Trophoblast cell (in vitro differentiated cells and primary cell): ENCODE data around the gene BCL2L12.

Source experiments
- DNase-seq, 2 donors: peaks; one replicate each; pipeline ENCODE4 v3.0.0-alpha.2; 2016
- H2AFZ ChIP-seq: 2 replicates; pipeline ENCODE4 v1.6.1; 2013; ENCODE audit warnings: low read length, moderate library complexity, mild to moderate bottlenecking; ENCODE audit not compliant: insufficient read depth, poor library complexity
- H2AK5ac ChIP-seq: 2 replicates; pipeline ENCODE4 v1.6.1; 2013; ENCODE audit warnings: mild to moderate bottlenecking, low read length
- H2BK120ac ChIP-seq: 2 replicates; pipeline ENCODE4 v1.6.1; 2013; ENCODE audit warnings: low read length, mild to moderate bottlenecking, moderate library complexity; ENCODE audit not compliant: insufficient read depth, poor library complexity
- H2BK12ac ChIP-seq: 2 replicates; pipeline ENCODE4 v1.6.1; 2013; ENCODE audit warnings: mild to moderate bottlenecking, low read length, moderate library complexity
- H2BK5ac ChIP-seq: 2 replicates; pipeline ENCODE4 v1.6.1; 2013; ENCODE audit warnings: low read length, low read depth, moderate library complexity, mild to moderate bottlenecking; ENCODE audit not compliant: poor library complexity
- H3K14ac ChIP-seq: 2 replicates; pipeline ENCODE4 v1.6.1; 2013; ENCODE audit warnings: mild to moderate bottlenecking, low read length
- H3K18ac ChIP-seq: 2 replicates; pipeline ENCODE4 v1.6.1; 2013; ENCODE audit warnings: mild to moderate bottlenecking, low read length
- H3K23ac ChIP-seq: 2 replicates; pipeline ENCODE4 v1.6.1; 2013; ENCODE audit warnings: low read length
- H3K27ac ChIP-seq: 2 replicates; pipeline ENCODE4 v1.5.1; 2013; ENCODE audit warnings: low read depth, mild to moderate bottlenecking, inconsistent platforms, low read length, moderate library complexity
- H3K27me3 ChIP-seq: 2 replicates; pipeline ENCODE4 v1.6.1; 2013; ENCODE audit warnings: inconsistent platforms, mild to moderate bottlenecking, low read length, moderate library complexity; ENCODE audit not compliant: insufficient read depth
- H3K36me3 ChIP-seq, 2 experiments: 1 replicate in 1 of 2; 2 replicates in 1 of 2; pipeline ENCODE4 v1.6.1; 2013; ENCODE audit warnings: low read length in 2 of 2, mild to moderate bottlenecking in 2 of 2, moderate library complexity in 1 of 2; ENCODE audit not compliant: insufficient read depth in 2 of 2, control insufficient read depth in 1 of 2
- H3K4ac ChIP-seq: 2 replicates; pipeline ENCODE4 v1.6.1; 2013; ENCODE audit warnings: low read depth, mild to moderate bottlenecking, low read length, moderate library complexity
- H3K4me1 ChIP-seq, 2 experiments: 1 replicate in 1 of 2; 2 replicates in 1 of 2; pipeline ENCODE4 v1.6.1; 2013; ENCODE audit warnings: low read length in 2 of 2, mild to moderate bottlenecking in 2 of 2, moderate library complexity in 1 of 2; ENCODE audit not compliant: insufficient read depth in 2 of 2, control insufficient read depth in 1 of 2
- H3K4me2 ChIP-seq: 2 replicates; pipeline ENCODE4 v1.6.1; 2013; ENCODE audit warnings: inconsistent platforms, mild to moderate bottlenecking, low read length, moderate library complexity
- H3K4me3 ChIP-seq: 2 replicates; pipeline ENCODE4 v1.5.1; 2013; ENCODE audit warnings: mild to moderate bottlenecking, low read depth, low read length, inconsistent platforms
- H3K79me1 ChIP-seq: one replicate; pipeline ENCODE4 v1.6.1; 2013; ENCODE audit warnings: low read length
- H3K79me2 ChIP-seq: 2 replicates; pipeline ENCODE4 v1.6.1; 2013; ENCODE audit warnings: low read length, mild to moderate bottlenecking; ENCODE audit not compliant: control insufficient read depth, insufficient read depth, poor library complexity
- H3K9ac ChIP-seq: 2 replicates; pipeline ENCODE4 v1.6.1; 2013; ENCODE audit warnings: mild to moderate bottlenecking, low read length
- H3K9me3 ChIP-seq: 2 replicates; pipeline ENCODE4 v1.6.1; 2013; ENCODE audit warnings: low read depth, mild to moderate bottlenecking, control low read depth, inconsistent platforms, low read length; ENCODE audit not compliant: insufficient read depth
- H4K12ac ChIP-seq: 2 replicates; pipeline ENCODE4 v1.6.1; 2013; ENCODE audit warnings: low read depth, mild to moderate bottlenecking, low read length, moderate library complexity
- H4K8ac ChIP-seq: 2 replicates; pipeline ENCODE4 v1.6.1; 2013; ENCODE audit warnings: low read depth, mild to moderate bottlenecking, low read length, moderate library complexity
- H4K91ac ChIP-seq: one replicate; pipeline ENCODE4 v1.6.1; 2013; ENCODE audit warnings: low read depth, mild to moderate bottlenecking, low read length, moderate library complexity
- WGBS: extraction: QIAGEN DNeasy Blood & Tissue Kit; methylation state at CpG from one replicate; pipeline ENCODE4 v1.1.7; 2013; ENCODE audit warnings: missing lambda C conversion rate; ENCODE audit not compliant: insufficient read length, insufficient coverage; ENCODE audit errors: extremely low coverage; 5-methylcytosine and 5-hydroxymethylcytosine counted together

The BCL2L12 gene

GRCh38 chr19:49655570-49656455 is 9.9 kb upstream of the BCL2L12 start:
- H2AFZ ChIP-seq = no peak overlapping the region
- no CpG with 5 or more reads among the region's 23 CpGs for WGBS

DNA sequence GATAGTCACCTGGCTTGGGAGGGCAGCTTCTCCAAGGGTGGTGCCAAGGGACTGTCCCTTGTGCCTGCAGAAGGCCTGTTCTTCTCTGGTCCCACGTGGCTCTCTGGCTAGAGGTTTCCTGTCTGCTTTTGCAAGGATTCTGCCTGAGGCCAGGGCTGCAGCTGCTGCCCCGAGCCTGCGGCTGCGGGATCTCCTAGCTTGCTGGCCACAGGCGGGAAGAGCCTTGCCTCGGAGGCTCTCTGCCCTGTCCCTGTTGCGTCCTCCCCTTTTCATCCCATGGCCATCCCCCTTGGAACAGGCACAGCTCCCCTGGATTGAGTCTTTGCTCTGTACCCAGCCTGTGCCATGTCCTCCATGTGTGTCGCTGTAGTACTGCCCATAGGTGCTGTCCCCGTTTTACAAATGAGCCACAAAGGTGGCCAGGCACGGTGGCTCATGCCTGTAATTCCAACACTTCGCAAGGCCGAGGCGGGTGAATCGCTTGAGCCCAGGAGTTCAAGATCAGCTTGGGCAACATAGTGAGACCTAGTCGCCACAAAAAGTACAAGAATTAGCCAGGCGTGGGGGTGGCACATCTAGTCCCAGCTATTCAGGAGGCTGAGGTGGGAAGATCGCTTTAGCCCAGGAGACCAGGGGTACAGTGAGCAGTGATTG is 9.2 kb upstream of the BCL2L12 start:
- Histone ChIP-seq H3K27me3 (no peaks in the 10 kb centered on the region), H2BK120ac (no peak overlapping the region), H3K18ac (no peak overlapping the region), H2AK5ac (no peak overlapping the region), H2BK5ac (no peak overlapping the region), H4K12ac (no peak overlapping the region), H4K91ac (no peak overlapping the region), H3K4me3 (no peak overlapping the region), H3K9ac (no peak overlapping the region), H3K4me2 (no peak overlapping the region), H2BK12ac (no peak overlapping the region), H3K4ac (no peak overlapping the region), H3K14ac (no peak overlapping the region), H3K9me3 (peaks cover 8% of the 10 kb centered on the region), H3K36me3 (peaks cover 94 to 97% of the 10 kb centered on the region in 2 experiments), H4K8ac (no peak overlapping the region), H3K23ac (no peak overlapping the region), H3K79me1 (no peaks in the 10 kb centered on the region), H3K79me2 (no peaks in the 10 kb centered on the region), H3K27ac (no peak overlapping the region), H2AFZ (no peak overlapping the region), H3K4me1 (no peaks in the 10 kb centered on the region)
- WGBS = no CpG with 5 or more reads among the region's 17 CpGs
- DNase-seq = peak; percentile 90

More at GRCh38 chr19:49655570-49656455, 9.9 kb upstream of the BCL2L12 start:
- Histone ChIP-seq H3K4me2 (no peak overlapping the region), H2BK5ac (no peak overlapping the region), H3K14ac (no peak overlapping the region), H3K27me3 (no peaks in the 10 kb centered on the region), H3K18ac (no peak overlapping the region), H3K36me3 (peaks cover 95 to 97% of the 10 kb centered on the region in 2 experiments), H3K4me3 (no peak overlapping the region), H2BK120ac (no peak overlapping the region), H4K12ac (no peak overlapping the region), H3K79me2 (no peaks in the 10 kb centered on the region), H2BK12ac (no peak overlapping the region), H4K8ac (no peak overlapping the region), H3K79me1 (no peaks in the 10 kb centered on the region), H3K23ac (no peak overlapping the region), H3K4me1 (no peaks in the 10 kb centered on the region), H2AK5ac (no peak overlapping the region), H3K4ac (no peak overlapping the region), H3K27ac (no peak overlapping the region), H3K9ac (no peak overlapping the region), H4K91ac (no peak overlapping the region), H3K9me3 (peaks cover 8% of the 10 kb centered on the region)
- DNase-seq = no peak

DNA sequence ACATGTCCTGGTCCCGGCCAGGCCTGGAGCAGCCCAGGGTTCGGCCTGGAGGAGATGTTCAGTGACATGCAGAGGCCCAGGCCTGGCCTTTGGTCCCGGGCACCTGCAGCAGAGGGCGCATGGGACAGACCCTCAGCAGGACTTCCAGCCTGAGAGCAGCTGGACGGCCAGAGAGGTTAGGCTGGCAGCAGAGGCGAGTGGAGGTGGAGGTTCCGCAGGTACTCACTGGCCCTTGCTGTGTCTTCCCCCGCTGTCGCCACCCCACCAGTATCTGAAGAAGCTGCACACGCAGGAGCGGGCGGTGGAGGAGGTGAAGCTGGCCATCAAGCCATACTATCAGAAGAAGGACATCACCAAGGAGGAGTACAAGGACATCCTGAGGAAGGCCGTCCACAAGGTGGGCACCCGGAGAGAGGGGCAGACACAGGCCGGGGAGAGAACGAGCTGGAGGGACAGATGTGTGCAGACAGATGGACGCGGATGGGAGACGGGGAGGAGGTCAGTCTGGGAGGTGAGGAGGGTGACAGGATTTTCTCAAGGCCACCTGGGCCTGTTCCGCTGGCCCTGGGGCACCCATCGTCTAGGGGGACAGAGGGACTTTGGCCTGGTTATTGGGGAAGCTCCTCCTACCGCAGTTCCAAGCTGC is 8.1 kb upstream of the BCL2L12 start:
- Histone ChIP-seq H3K79me2 (no peaks in the 10 kb centered on the region), H2AFZ (no peak overlapping the region), H2BK5ac (no peak overlapping the region), H2AK5ac (no peak overlapping the region), H3K18ac (no peak overlapping the region), H3K4me1 (no peaks in the 10 kb centered on the region), H3K79me1 (no peaks in the 10 kb centered on the region), H3K36me3 (peaks cover 94 to 97% of the 10 kb centered on the region in 2 experiments), H3K27me3 (no peaks in the 10 kb centered on the region), H2BK120ac (no peak overlapping the region), H3K14ac (no peak overlapping the region), H3K9ac (no peak overlapping the region), H2BK12ac (no peak overlapping the region), H4K12ac (no peak overlapping the region), H3K23ac (no peak overlapping the region), H3K4ac (no peak overlapping the region), H4K8ac (no peak overlapping the region), H3K27ac (no peak overlapping the region), H3K9me3 (peaks cover 8% of the 10 kb centered on the region), H3K4me3 (no peak overlapping the region), H3K4me2 (no peak overlapping the region), H4K91ac (no peak overlapping the region)
- no peak for DNase-seq
- no CpG with 5 or more reads among the region's 22 CpGs for WGBS

GRCh38 chr19:49658139-49658517 is 7.6 kb upstream of the BCL2L12 start:
- H2AK5ac ChIP-seq = no peak overlapping the region
- DNase-seq = no peak
- no peak overlapping the region for H3K4me3 ChIP-seq
- H2BK120ac ChIP-seq = no peak overlapping the region
- H3K4me2 ChIP-seq = no peak overlapping the region
- H2AFZ ChIP-seq = no peak overlapping the region
- peaks cover 94 to 97% of the 10 kb centered on the region in 2 experiments for H3K36me3 ChIP-seq
- H4K8ac ChIP-seq = no peak overlapping the region
- no peak overlapping the region for H2BK12ac ChIP-seq
- no peak overlapping the region for H2BK5ac ChIP-seq
- no peak overlapping the region for H3K14ac ChIP-seq
- H3K4me1 ChIP-seq = no peaks in the 10 kb centered on the region
- no peak overlapping the region for H3K27ac ChIP-seq
- no peaks in the 10 kb centered on the region for H3K79me1 ChIP-seq
- H4K12ac ChIP-seq = no peak overlapping the region
- no peak overlapping the region for H3K23ac ChIP-seq
- H3K9ac ChIP-seq = no peak overlapping the region
- no peak overlapping the region for H4K91ac ChIP-seq
- no CpG with 5 or more reads among the region's 15 CpGs for WGBS
- no peaks in the 10 kb centered on the region for H3K27me3 ChIP-seq
- H3K9me3 ChIP-seq = peaks cover 8% of the 10 kb centered on the region
- H3K4ac ChIP-seq = no peak overlapping the region
- H3K18ac ChIP-seq = no peak overlapping the region
- H3K79me2 ChIP-seq = no peaks in the 10 kb centered on the region
